Esophagus muscularis mucosa (tissue), 3 donors: ENCODE data around the gene TMEM14A.
"Not testable (repeated sequence)": the region's sequence is repeated elsewhere in the genome, so short reads cannot be mapped to it uniquely, and the experiment has no call there.

Experiments
- EP300 ChIP-seq: sonication (generic); formaldehyde crosslinking; IDR thresholded peaks from one replicate; pipeline ENCODE4 v1.6.1; 2017; ENCODE audit warnings: antibody characterized with exemption
- TF ChIP-seq, protein P1 (sequence below), 3 experiments: fragments of 200-600 bp in 2 of 3; fragments of 450-650 bp in 1 of 3; sonication (generic) in 2 of 3; IDR thresholded peaks; one replicate each; pipeline ENCODE4 v1.5.1; 2017 to 2019; ENCODE audit warnings: antibody characterized with exemption in 3 of 3, mild to moderate bottlenecking in 2 of 3, moderate library complexity in 1 of 3

- TF ChIP-seq, protein P1, sequence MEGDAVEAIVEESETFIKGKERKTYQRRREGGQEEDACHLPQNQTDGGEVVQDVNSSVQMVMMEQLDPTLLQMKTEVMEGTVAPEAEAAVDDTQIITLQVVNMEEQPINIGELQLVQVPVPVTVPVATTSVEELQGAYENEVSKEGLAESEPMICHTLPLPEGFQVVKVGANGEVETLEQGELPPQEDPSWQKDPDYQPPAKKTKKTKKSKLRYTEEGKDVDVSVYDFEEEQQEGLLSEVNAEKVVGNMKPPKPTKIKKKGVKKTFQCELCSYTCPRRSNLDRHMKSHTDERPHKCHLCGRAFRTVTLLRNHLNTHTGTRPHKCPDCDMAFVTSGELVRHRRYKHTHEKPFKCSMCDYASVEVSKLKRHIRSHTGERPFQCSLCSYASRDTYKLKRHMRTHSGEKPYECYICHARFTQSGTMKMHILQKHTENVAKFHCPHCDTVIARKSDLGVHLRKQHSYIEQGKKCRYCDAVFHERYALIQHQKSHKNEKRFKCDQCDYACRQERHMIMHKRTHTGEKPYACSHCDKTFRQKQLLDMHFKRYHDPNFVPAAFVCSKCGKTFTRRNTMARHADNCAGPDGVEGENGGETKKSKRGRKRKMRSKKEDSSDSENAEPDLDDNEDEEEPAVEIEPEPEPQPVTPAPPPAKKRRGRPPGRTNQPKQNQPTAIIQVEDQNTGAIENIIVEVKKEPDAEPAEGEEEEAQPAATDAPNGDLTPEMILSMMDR (IDR thresholded peaks at IDR 0.05), result not testable (repeated sequence)
- not testable (repeated sequence) for TF ChIP-seq EP300
Observed at GRCh38 chr6:52655941-52656340, 15.0 kb upstream of the TMEM14A start.
